ENCODE results near the gene MPZL3. TPM values are rescaled to one million over a fixed set of nuclear protein-coding genes. Genes with fewer than 3 reads are reported as not detected.
"Not testable (repeated sequence)": the region's sequence is repeated elsewhere in the genome, so short reads cannot be mapped to it uniquely, and the experiment has no call there.

MPZL3 gene
- total RNA-seq, 1 donor from 2014 or later, result 0.21 TPM

- no peak overlapping the region for H3K27ac ChIP-seq
- intact Hi-C loops (cut with DNase I), result no loop called here
- no peak for TF ChIP-seq CTCF (IDR thresholded peaks at IDR 0.05)
These were observed 58.1 kb downstream of the MPZL3 start for GRCh38 chr11:118193910-118194566.

GRCh38 chr11:118192817-118193216 is 59.3 kb downstream of the MPZL3 start:
- H3K4me3 ChIP-seq; H3K9me3 ChIP-seq; H3K4me1 ChIP-seq; H3K27ac ChIP-seq; H3K27me3 ChIP-seq; H3K36me3 ChIP-seq; DNase-seq (ENCODE audit: low spot score in 2 of 2); intact Hi-C loops (cut with DNase I): not testable (repeated sequence)

More at GRCh38 chr11:118193910-118194566, 58.1 kb downstream of the MPZL3 start:
- H3K4me1 ChIP-seq, result no peaks in the 10 kb centered on the region
- no peaks in the 10 kb centered on the region for H3K27me3 ChIP-seq
- H3K36me3 ChIP-seq, result no peaks in the 10 kb centered on the region
- H3K4me3 ChIP-seq, result no peak overlapping the region
- H3K9me3 ChIP-seq, result no peaks in the 10 kb centered on the region
- no peak for DNase-seq (ENCODE audit: low spot score in 2 of 2)

- H3K27ac ChIP-seq; H3K4me3 ChIP-seq; intact Hi-C loops (cut with DNase I); H3K4me1 ChIP-seq; H3K27me3 ChIP-seq; H3K9me3 ChIP-seq; H3K36me3 ChIP-seq; DNase-seq (ENCODE audit: low spot score in 2 of 2): not testable (repeated sequence)
These were observed 61.1 kb downstream of the MPZL3 start for GRCh38 chr11:118190942-118191506.

- intact Hi-C loops (cut with DNase I), result no loop called here
- DNase-seq (ENCODE audit: low spot score in 2 of 2), result no peak
- no peak for TF ChIP-seq CTCF (IDR thresholded peaks at IDR 0.05)
- Histone ChIP-seq H3K4me1 (no peaks in the 10 kb centered on the region), H3K27ac (no peak overlapping the region), H3K9me3 (no peaks in the 10 kb centered on the region), H3K27me3 (no peaks in the 10 kb centered on the region), H3K4me3 (no peak overlapping the region), H3K36me3 (no peaks in the 10 kb centered on the region)
These were observed 65.6 kb downstream of the MPZL3 start for GRCh38 chr11:118186346-118187107.

GRCh38 chr11:118184784-118185579 is 67.2 kb downstream of the MPZL3 start:
- Histone ChIP-seq H3K4me1 (no peaks in the 10 kb centered on the region), H3K36me3 (no peaks in the 10 kb centered on the region), H3K4me3 (no peak overlapping the region), H3K27me3 (no peaks in the 10 kb centered on the region), H3K27ac (no peak overlapping the region), H3K9me3 (no peaks in the 10 kb centered on the region)
- intact Hi-C loops (cut with DNase I), result no loop called here
- no peak for TF ChIP-seq CTCF (IDR thresholded peaks at IDR 0.05)
- no peak for DNase-seq (ENCODE audit: low spot score in 2 of 2)

GRCh38 chr11:118183691-118184090 is 68.5 kb downstream of the MPZL3 start:
- H3K4me3 ChIP-seq; H3K9me3 ChIP-seq; H3K36me3 ChIP-seq; intact Hi-C loops (cut with DNase I); DNase-seq (ENCODE audit: low spot score in 2 of 2); H3K27me3 ChIP-seq; H3K4me1 ChIP-seq; H3K27ac ChIP-seq: not testable (repeated sequence)

All from ascending aorta (tissue), 2 donors.